ENCODE data around the gene BABAM2. TPM values are rescaled to one million over a fixed set of nuclear protein-coding genes. Genes with fewer than 3 reads are reported as not detected.

BABAM2 gene
- total and polyA plus RNA-seq, 9 of the 15 experiments (the other 6 are each of a cell fraction or from before 2014, with no cell fraction given): 10.9 to 37.4 (median 25.6) TPM

- intact Hi-C loops (cut with micrococcal nuclease) (no loop called here), in situ Hi-C loops (cut with MboI) (no loop called here)
- BruUV-seq (replicated peaks): no TSS peak
- Histone ChIP-seq H3K9ac (ENCODE audit: insufficient read depth in 1 of 2, low read depth in 2 of 2, low read length in 2 of 2) (no peak overlapping the region), H3K4me1 (replicated peaks in 1 of 2; ENCODE audit: control insufficient read depth in 2 of 2, insufficient read depth in 2 of 2, low read length in 2 of 2) (no peaks in the 10 kb centered on the region; a peak in 1 of 5 replicates), H3K4me2 (ENCODE audit: insufficient read depth, low read length) (no peak overlapping the region), H3K9me1 (ENCODE audit: control insufficient read depth, insufficient read depth, low read length) (no peaks in the 10 kb centered on the region), H3K4me3 (no peak overlapping the region), H3K9me3 (replicated peaks; ENCODE audit: control insufficient read depth, insufficient read depth, low read depth, low read length) (no peaks in the 10 kb centered on the region), H3K79me2 (ENCODE audit: control insufficient read depth, insufficient read depth, low read length) (no peaks in the 10 kb centered on the region), H3K36me3 (ENCODE audit: control insufficient read depth, insufficient read depth, low read length) (no peaks in the 10 kb centered on the region), H3K27ac (ENCODE audit: extremely low read depth, low read depth, low read length) (no peak overlapping the region), H4K20me1 (replicated peaks; ENCODE audit: control insufficient read depth, insufficient read depth, low read length) (no peaks in the 10 kb centered on the region), H2AFZ (ENCODE audit: low read depth, low read length) (no peak overlapping the region), H3K27me3 (ENCODE audit: control insufficient read depth in 2 of 2, insufficient read depth in 2 of 2, low read length in 2 of 2) (no peaks in the 10 kb centered on the region)
- DNase-seq (ENCODE audit: extremely low read depth in 1 of 4, low spot score in 3 of 4) (peak in 1 of 4 experiments; percentile 6), ATAC-seq (no peak; the same call in 2 of the 3 replicates), FAIRE-seq (no peak)
- WGBS (ENCODE audit: insufficient coverage, low coverage, missing lambda C conversion rate): 11% methylated on average over 2 of the region's 2 CpGs
- ChIA-PET CTCF (ENCODE audit: low intra/inter-chr PET ratio) (no interaction called here), POLR2A (no interaction called here)
- TF ChIP-seq ZNF584 (CRISPR knock-in tag; IDR thresholded peaks at IDR 0.05; ENCODE audit: low read depth) (peak; percentile 50; the same call in 1 of the 2 replicates), SNRNP70 (optimal IDR thresholded peaks at IDR 0.05; ENCODE audit: low read depth, low read length) (no peak), TAF1 (IDR thresholded peaks at IDR 0.05; ENCODE audit: control insufficient read depth, extremely low read depth, insufficient read depth, low read length, severe bottlenecking) (no peak), HDAC8 (tag; IDR thresholded peaks at IDR 0.05) (no peak), FOXP4 (CRISPR knock-in tag; IDR thresholded peaks at IDR 0.05; ENCODE audit: borderline replicate concordance) (no peak), L3MBTL2 (IDR thresholded peaks at IDR 0.05) (peak; percentile 57; the same call in 1 of the 2 replicates), LEF1 (IDR thresholded peaks at IDR 0.05) (no peak), ZNF778 (CRISPR knock-in tag; IDR thresholded peaks at IDR 0.05) (no peak), TRIM28 (IDR thresholded peaks at IDR 0.05) (no peak), GTF2E2 (tag; IDR thresholded peaks at IDR 0.05) (no peak; the same call in 1 of the 2 replicates), ARID2 (IDR thresholded peaks at IDR 0.05) (no peak), MCM7 (IDR thresholded peaks at IDR 0.05) (no peak), CTCF (IDR thresholded peaks at IDR 0.05 in 2 of 3, conservative IDR thresholded peaks at IDR 0.05 in 1 of 3; ENCODE audit: insufficient read depth in 2 of 3, low read depth in 1 of 3, low read length in 3 of 3) (peak in 1 of 3 experiments; percentile 34; a peak in 2 of 6 replicates), ZNF316 (IDR thresholded peaks at IDR 0.05) (no peak), RAD51 (IDR thresholded peaks at IDR 0.05; ENCODE audit: borderline replicate concordance, low read depth) (no peak), XRCC5 (IDR thresholded peaks at IDR 0.05; ENCODE audit: low read depth, low read length) (no peak)
- TF ChIP-seq, protein P1, sequence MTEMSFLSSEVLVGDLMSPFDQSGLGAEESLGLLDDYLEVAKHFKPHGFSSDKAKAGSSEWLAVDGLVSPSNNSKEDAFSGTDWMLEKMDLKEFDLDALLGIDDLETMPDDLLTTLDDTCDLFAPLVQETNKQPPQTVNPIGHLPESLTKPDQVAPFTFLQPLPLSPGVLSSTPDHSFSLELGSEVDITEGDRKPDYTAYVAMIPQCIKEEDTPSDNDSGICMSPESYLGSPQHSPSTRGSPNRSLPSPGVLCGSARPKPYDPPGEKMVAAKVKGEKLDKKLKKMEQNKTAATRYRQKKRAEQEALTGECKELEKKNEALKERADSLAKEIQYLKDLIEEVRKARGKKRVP (CRISPR knock-in tag; IDR thresholded peaks at IDR 0.05): peak; percentile 77
- TF ChIP-seq, protein P2, sequence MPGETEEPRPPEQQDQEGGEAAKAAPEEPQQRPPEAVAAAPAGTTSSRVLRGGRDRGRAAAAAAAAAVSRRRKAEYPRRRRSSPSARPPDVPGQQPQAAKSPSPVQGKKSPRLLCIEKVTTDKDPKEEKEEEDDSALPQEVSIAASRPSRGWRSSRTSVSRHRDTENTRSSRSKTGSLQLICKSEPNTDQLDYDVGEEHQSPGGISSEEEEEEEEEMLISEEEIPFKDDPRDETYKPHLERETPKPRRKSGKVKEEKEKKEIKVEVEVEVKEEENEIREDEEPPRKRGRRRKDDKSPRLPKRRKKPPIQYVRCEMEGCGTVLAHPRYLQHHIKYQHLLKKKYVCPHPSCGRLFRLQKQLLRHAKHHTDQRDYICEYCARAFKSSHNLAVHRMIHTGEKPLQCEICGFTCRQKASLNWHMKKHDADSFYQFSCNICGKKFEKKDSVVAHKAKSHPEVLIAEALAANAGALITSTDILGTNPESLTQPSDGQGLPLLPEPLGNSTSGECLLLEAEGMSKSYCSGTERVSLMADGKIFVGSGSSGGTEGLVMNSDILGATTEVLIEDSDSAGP (CRISPR knock-in tag; IDR thresholded peaks at IDR 0.05): no peak
Measured at GRCh38 chr2:27954771-27955383, 64.3 kb downstream of the BABAM2 start.
